Spleen (tissue), 7 donors: ENCODE results near the gene SPATA25.

ENCODE experiments used
- CTCF ChIP-seq, 11 experiments: fragments of 200-600 bp in 7 of 11; fragments of 450-650 bp in 4 of 11; sonication (generic) in 4 of 11; IDR thresholded peaks in 8 of 11; conservative IDR thresholded peaks in 3 of 11; 1 replicate in 7 of 11; 2 replicates in 4 of 11; pipeline versions ENCODE4 v1.4.0 to v1.8.0; 2016 to 2021; ENCODE audit warnings: antibody characterized with exemption in 11 of 11, inconsistent platforms in 4 of 11, mild to moderate bottlenecking in 1 of 11
- POLR2A ChIP-seq, 3 donors: fragments of 450-650 bp; IDR thresholded peaks; one replicate each; pipeline ENCODE4 v1.5.1; 2017; ENCODE audit warnings: antibody characterized with exemption in 3 of 3, mild to moderate bottlenecking in 1 of 3
- POLR2AphosphoS5 ChIP-seq, 3 donors: sonication (generic); formaldehyde crosslinking; IDR thresholded peaks; one replicate each; pipeline ENCODE4 v1.5.1; 2017; ENCODE audit warnings: antibody characterized with exemption in 3 of 3
- donor health status: DM: no; HTN: no; CAD: no; lungs with moderate emphysema.
- donor health status: DM: no; HTN: no; CAD: no.
- donor health status: DM: no; HTN: no; CAD: no.

GRCh38 chr20:45866454-45866853 is 21.0 kb downstream of the SPATA25 start:
- TF ChIP-seq CTCF (IDR thresholded peaks at IDR 0.05 in 8 of 11, conservative IDR thresholded peaks at IDR 0.05 in 3 of 11) = no peak
- no peak for TF ChIP-seq POLR2AphosphoS5 (IDR thresholded peaks at IDR 0.05)
- no peak for TF ChIP-seq POLR2A (IDR thresholded peaks at IDR 0.05)
